ENCODE results near the gene RAF1. TPM values are rescaled to one million over a fixed set of nuclear protein-coding genes. Genes with fewer than 3 reads are reported as not detected.
A peak's percentile ranks its signal among the peaks of the same experiment; 100 is the strongest.

RAF1 gene
- total RNA-seq (2021; fragmentation: NEBNext Ultra II Directional; extraction: Animal tissue kit (Norgen Biotek cat#: 25700)) (96.7 and 103 TPM in 2 replicates), polyA plus RNA-seq (2011; rRNA removed) (97.5 and 118 TPM in 2 replicates), polyA minus RNA-seq (2011; rRNA and poly(A)+ RNA removed) (245 and 262 TPM in 2 replicates)
- 107 TPM for polyA plus RNA-seq (2011; cell fraction: cytosol; rRNA removed)
- 106 TPM for polyA plus RNA-seq (2011; cell fraction: nucleus; rRNA removed)
- polyA plus RNA-seq (2012, experiment 1 of 2): 84.9 to 99.8 TPM (median 87.2 TPM) in 4 replicates
- polyA plus RNA-seq (2012, experiment 2 of 2): 26.2 TPM
- 63.6 TPM for polyA plus RNA-seq (2013, experiment 1 of 2)
- polyA plus RNA-seq (2013, experiment 2 of 2): 64.8 TPM
- polyA minus RNA-seq (2011; cell fraction: cytosol; rRNA and poly(A)+ RNA removed): 79.9 TPM
- 130 TPM for polyA minus RNA-seq (2011; cell fraction: nucleus; rRNA and poly(A)+ RNA removed)
- long read RNA-seq, experiment 1, transcript RAF1-201 (17 exons, 3,300 nt): major isoform, 16 of 100 reads
- long read RNA-seq, experiment 1, transcript RAF1-208 (4 exons, 804 nt): minor isoform, 8 of 100 reads
- long read RNA-seq, experiment 1, partial matches to known transcripts: 38 of 100 reads
- long read RNA-seq, experiment 1, other reads (novel, unspliced or antisense): 36 of 100 reads
- long read RNA-seq, experiment 2, partial matches to known transcripts: 0 of 1 reads
- long read RNA-seq, experiment 2, other reads (novel, unspliced or antisense): 1 of 1 reads

DNA sequence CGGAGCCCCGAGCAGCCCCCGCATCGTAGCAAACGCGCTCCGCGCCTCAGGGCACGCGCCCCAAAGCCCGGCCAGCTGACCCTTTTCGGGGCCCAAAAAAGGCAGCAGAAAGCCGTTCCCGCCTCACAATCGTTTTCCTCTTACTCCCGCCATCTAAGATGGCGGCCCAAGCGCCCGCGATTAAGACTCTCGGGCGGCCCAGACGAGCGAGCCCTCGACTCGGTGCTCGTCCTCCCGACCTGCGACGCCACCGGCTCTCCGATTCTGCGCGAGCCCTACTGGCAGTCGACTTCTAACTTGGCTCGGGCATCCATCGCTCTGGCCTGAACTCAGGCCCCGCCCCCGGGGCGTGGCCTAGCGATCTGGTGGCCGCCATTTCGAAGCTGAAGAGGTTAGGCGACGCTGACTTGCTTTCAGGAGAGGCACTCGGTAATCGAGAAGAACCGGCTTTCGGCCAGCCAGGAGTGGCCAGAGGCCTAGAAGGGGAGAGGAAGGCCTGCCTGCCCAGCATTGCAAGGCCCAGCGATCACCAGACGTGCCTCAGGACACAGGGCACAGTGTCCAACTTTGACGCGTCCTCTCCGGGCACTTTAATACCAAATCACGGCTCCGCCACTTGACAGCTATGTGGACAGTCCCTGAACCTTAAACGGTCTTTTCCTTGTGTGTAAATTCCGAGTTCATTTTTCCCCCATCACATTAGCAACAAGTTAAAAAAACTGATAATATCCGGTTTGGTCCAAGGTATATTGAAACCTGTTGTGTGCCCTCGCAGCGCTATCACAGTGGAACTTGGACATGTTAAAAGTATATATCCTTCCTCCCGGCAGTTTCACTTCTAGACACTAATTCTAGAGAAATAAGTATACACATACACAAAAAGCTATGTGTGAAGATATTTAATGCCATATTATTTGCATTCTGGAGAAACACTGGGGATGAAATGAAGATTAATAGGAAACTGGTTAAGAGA, at the start of gene RAF1:
RAF1 (minus strand) TSS at position 182 of the 973 bp plus-strand sequence. CDS start 45,396 bp downstream, outside the sequence.
- 8% methylated on average over 49 of the region's 62 CpGs; no CpG with 5 or more reads in 1 of the 2 experiments for WGBS, 2 experiments (ENCODE audit: extremely low coverage in 1 of 2, insufficient coverage in 1 of 2, insufficient read length in 1 of 2, insufficient replicate concordance in 2 of 2, low coverage in 1 of 2, low lambda C conversion rate in 2 of 2, missing lambda C conversion rate in 1 of 2)
- Histone ChIP-seq H3K4me3 (ENCODE audit: extremely low read depth in 1 of 4, insufficient read depth in 2 of 4, low read depth in 3 of 4, low read length in 4 of 4) (peak within 1 kb of the TSS; percentile 90 to 98 (median 97)), H3K27ac (ENCODE audit: low read depth, low read length) (peak within 1 kb of the TSS; percentile 98), H4K8ac (ENCODE audit: extremely low read depth, insufficient read depth, low read length) (peak within 1 kb of the TSS; percentile 99), H2BK15ac (ENCODE audit: low read length) (no peak within 1 kb of the TSS), H3K9ac (replicated peaks in 1 of 4; ENCODE audit: extremely low read depth in 1 of 4, low read depth in 3 of 4, low read length in 3 of 4) (peak within 1 kb of the TSS; percentile 95 to 99 (median 98)), H2BK120ac (replicated peaks; ENCODE audit: low read depth, low read length) (no peak within 1 kb of the TSS), H2BK20ac (ENCODE audit: low read length) (no peak within 1 kb of the TSS), H3K56ac (replicated peaks; ENCODE audit: insufficient read length, low read depth, low read length) (peak within 1 kb of the TSS; percentile 99), H3K4me1 (replicated peaks in 1 of 4; ENCODE audit: control insufficient read depth in 3 of 4, insufficient read depth in 4 of 4, low read length in 3 of 4) (peaks cover 0 to 6% (median 0%) of the 10 kb centered on the region in 4 experiments; a peak in 4 of 7 replicates), H3K23ac (ENCODE audit: insufficient read length) (no peak within 1 kb of the TSS), H2BK5ac (ENCODE audit: low read depth, low read length) (peak within 1 kb of the TSS; percentile 95), H3K27me3 (replicated peaks in 1 of 4; ENCODE audit: control insufficient read depth in 3 of 4, extremely low read depth in 1 of 4, insufficient read depth in 3 of 4, low read length in 3 of 4) (no peaks in the 10 kb centered on the region), H4K91ac (replicated peaks; ENCODE audit: insufficient read length, low read length) (peak within 1 kb of the TSS; percentile 85), H3K23me2 (ENCODE audit: low read depth, low read length) (peaks cover 5% of the 10 kb centered on the region), H3K18ac (ENCODE audit: extremely low read depth, low read length) (peak within 1 kb of the TSS; percentile 88), H3K4ac (replicated peaks; ENCODE audit: insufficient read length, low read depth, low read length) (peak within 1 kb of the TSS; percentile 22), H4K5ac (ENCODE audit: insufficient read length, low read depth, low read length) (peak within 1 kb of the TSS; percentile 98), H2AFZ (ENCODE audit: low read length) (peak within 1 kb of the TSS; percentile 96), H3K4me2 (ENCODE audit: insufficient read depth in 1 of 2, low read depth in 2 of 2, low read length in 2 of 2) (peak within 1 kb of the TSS; percentile 93 to 97), H3K79me1 (ENCODE audit: low read depth, low read length) (no peaks in the 10 kb centered on the region), H2AK5ac (ENCODE audit: low read depth, low read length) (no peak within 1 kb of the TSS), H4K20me1 (replicated peaks in 1 of 2; ENCODE audit: control insufficient read depth in 1 of 2, insufficient read depth in 2 of 2, low read length in 2 of 2) (peaks cover 0 to 2% of the 10 kb centered on the region in 2 experiments), H2BK12ac (ENCODE audit: low read depth, low read length) (no peak within 1 kb of the TSS), H3K36me3 (ENCODE audit: control insufficient read depth in 2 of 4, insufficient read depth in 4 of 4, low read length in 3 of 4) (no peaks in the 10 kb centered on the region), H3K79me2 (ENCODE audit: control insufficient read depth in 1 of 2, insufficient read depth in 2 of 2, low read length in 2 of 2) (peaks cover 36 to 44% of the 10 kb centered on the region in 2 experiments), H3K14ac (ENCODE audit: insufficient read length) (no peak within 1 kb of the TSS), H3K9me3 (ENCODE audit: insufficient read depth in 2 of 2, low read depth in 1 of 2, low read length in 1 of 2) (no peaks in the 10 kb centered on the region)
- FAIRE-seq: no peak
- ChIA-PET POLR2A (ENCODE audit: partially characterized antibody) (interaction anchor here (0.6 to 3.1 kb wide), 28 partner anchors 9 to 180 kb away, joined by 3 to 22 read pairs (median 4); partner anchors contain the start of genes CAND2, RPL32 and TSEN2), CTCF (ENCODE audit: partially characterized antibody) (interaction anchor here (1.1 to 1.4 kb wide), 3 partner anchors 10 to 105 kb away, joined by 3 read pairs; no protein-coding TSS in a partner anchor)
- peak; percentile 97 to 98 for DNase-seq (ENCODE audit: low read depth in 1 of 2, low spot score in 2 of 2)
- TF ChIP-seq TAF7 (optimal IDR thresholded peaks at IDR 0.05; ENCODE audit: borderline replicate concordance, low read depth, low read length): peak; percentile 82
- no peak for TF ChIP-seq JUN (IDR thresholded peaks at IDR 0.05; ENCODE audit: low read depth, low read length)
- no peak for TF ChIP-seq CEBPB (IDR thresholded peaks at IDR 0.05; ENCODE audit: low read depth, low read length)
- no peak for TF ChIP-seq RAD21 (IDR thresholded peaks at IDR 0.05 in 1 of 2, conservative IDR thresholded peaks at IDR 0.05 in 1 of 2; ENCODE audit: low read depth in 2 of 2, low read length in 2 of 2)
- peak in 1 of 2 experiments; percentile 58; a peak in 1 of 3 replicates for TF ChIP-seq EP300 (IDR thresholded peaks at IDR 0.05; ENCODE audit: borderline replicate concordance in 1 of 2, low read depth in 2 of 2, low read length in 2 of 2)
- peak; percentile 95 for TF ChIP-seq TAF1 (IDR thresholded peaks at IDR 0.05; ENCODE audit: low read depth, low read length)
- peak; percentile 96 for TF ChIP-seq SRF (IDR thresholded peaks at IDR 0.05; ENCODE audit: low read depth, low read length)
